ENCODE data around the gene FARS2.
"Not testable (repeated sequence)": the region's sequence is repeated elsewhere in the genome, so short reads cannot be mapped to it uniquely, and the experiment has no call there.

The FARS2 gene

DNA sequence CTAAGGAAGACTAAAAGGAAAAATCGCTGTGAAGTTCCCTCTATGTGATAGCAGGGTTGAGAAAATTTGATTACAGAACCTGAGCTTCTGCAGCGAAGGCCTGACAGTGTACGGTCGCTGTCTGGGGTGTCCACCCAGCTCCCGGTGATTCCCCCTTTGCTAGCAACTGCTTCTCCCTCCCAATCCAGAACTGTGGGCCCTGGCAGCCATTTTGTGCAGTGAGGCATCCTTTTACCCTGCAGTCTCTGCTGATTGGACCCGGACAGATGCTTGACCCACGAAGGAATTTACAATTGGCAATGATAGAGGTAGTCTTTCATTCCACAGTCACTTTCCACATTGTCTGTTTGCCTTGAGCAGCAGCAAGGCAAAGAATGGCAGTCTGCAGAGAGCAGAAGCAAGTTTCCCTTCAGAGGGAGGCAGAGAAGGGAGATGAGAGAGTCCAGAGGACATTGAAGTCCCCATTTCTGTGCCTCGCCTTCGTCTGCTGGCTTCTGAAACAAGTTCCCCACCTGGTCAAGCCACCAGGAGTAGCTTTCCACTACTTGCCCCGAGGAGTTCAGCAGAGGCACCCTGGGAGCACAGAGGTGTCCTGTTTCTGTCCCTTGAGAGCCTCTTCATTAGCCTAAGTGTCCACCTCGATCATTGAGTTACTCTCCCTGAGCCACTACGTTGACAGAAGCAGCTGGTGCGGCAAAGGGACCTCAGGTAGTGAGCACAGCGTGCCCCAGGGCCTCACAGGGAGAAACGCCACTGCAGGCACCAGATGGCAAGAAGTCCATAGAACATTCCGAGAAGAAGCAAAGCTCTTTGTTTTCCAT is 375.1 kb downstream of the FARS2 start:
- DNase-seq (ENCODE audit: low spot score), result no peak

DNA sequence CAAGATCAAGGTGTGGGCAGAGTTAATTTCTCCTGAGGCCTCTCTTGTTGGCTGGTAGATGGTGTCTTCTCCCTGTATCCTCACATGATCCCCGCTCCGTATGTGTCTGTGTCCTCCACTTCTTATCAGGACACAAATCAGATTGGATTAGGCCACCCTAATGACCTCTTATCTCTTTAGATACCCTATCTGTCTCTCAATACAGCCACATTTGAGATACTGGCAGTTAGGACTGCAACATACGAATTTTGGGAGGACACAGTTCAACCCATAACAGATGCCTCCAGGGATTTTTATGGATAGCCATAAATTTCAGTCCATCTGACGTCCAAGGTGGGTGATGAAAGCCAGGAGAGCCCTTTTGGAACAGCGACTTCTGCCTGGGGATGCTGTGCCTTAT is 376.4 kb downstream of the FARS2 start:
- DNase-seq (ENCODE audit: low spot score), result no peak

DNA sequence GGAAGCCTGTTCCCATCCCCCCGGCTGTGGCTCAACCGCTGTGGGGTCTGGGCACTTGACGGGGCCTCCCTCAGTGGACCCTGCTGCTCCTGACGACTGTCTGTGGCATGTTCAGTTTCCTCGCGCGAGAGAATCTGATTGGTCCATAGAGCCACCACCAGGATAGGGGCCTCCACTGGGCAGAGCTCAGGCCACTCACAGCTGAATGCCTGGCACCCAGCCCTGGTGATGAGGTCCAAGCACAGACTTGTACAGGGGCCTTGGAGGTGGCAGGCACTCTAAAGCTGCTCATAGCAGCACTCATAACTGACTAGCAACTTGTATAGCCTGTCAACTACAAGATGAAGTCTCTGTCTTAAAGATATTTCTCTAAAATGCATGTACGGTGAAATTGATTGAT is 377.4 kb downstream of the FARS2 start:
- DNase-seq (ENCODE audit: low spot score), result no peak

DNA sequence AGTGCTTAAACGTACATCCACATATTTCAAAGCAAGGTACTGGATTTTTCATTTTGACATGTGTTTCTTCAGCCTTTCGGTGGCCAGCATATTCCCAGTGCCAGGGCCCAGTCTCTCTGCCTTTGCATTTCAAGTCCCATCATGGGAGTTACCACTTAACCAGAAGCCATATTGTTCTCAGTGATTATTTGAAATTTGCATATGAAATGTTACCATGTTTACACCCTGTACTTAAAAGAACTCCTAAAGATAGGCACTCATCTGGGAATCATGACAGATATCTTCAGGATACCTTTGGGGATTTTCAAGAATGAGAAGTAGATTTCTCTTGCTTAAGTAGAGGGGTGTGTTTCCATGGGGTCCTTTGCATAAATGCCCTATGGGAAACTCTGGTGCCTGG is 377.9 kb downstream of the FARS2 start:
- no peak for DNase-seq (ENCODE audit: low spot score)

DNA sequence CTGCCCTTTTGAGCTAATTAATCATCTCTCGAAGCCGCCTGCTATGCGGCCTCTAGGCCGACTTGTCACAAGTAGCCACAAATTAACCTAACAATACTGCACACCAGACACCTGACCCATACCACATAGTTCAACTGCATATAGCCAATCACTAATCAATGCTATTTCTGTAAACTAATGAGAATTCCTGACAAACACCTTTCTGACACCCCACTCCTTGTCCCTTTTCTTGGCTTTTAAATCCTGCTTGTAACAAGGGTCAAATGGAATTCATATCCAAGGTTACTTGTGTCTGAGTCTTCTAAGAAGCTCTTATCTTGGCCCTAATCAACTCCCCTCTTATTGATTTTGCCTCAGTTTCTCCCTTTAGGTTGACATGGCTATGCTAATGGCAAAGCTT is 379.3 kb downstream of the FARS2 start:
- DNase-seq (ENCODE audit: low spot score), result no peak

DNA sequence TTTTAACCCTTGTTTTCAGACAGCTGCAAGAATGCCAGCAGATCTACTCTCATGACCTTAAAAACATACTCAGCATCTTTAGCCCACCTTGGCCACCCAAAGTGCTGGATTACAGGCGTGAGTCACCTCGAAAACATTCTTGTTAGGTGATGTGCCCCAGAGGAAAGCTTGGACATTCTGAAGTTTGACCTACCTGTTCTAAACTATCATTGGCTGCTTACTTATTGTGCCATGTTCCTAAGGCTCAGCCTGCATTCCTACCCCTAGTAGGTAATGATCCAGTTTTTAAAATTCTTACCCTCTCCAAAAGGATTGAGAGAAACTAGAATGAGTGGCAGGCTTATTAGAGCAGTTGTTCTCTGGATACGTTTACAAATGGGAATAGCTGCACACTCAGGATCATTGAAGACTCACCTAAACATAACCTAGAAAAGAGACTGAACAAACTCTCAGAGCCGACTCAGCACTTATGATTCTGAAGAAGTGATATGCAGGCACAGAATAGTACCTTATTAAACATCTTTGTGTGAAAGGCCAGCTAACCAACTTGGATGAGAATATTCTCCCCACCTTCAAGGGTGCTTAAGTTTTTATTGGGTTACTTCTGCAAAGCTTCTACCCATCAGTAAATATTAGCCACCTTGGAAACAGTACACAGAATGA is 383.3 kb downstream of the FARS2 start:
- DNase-seq (ENCODE audit: low spot score), result no peak

DNA sequence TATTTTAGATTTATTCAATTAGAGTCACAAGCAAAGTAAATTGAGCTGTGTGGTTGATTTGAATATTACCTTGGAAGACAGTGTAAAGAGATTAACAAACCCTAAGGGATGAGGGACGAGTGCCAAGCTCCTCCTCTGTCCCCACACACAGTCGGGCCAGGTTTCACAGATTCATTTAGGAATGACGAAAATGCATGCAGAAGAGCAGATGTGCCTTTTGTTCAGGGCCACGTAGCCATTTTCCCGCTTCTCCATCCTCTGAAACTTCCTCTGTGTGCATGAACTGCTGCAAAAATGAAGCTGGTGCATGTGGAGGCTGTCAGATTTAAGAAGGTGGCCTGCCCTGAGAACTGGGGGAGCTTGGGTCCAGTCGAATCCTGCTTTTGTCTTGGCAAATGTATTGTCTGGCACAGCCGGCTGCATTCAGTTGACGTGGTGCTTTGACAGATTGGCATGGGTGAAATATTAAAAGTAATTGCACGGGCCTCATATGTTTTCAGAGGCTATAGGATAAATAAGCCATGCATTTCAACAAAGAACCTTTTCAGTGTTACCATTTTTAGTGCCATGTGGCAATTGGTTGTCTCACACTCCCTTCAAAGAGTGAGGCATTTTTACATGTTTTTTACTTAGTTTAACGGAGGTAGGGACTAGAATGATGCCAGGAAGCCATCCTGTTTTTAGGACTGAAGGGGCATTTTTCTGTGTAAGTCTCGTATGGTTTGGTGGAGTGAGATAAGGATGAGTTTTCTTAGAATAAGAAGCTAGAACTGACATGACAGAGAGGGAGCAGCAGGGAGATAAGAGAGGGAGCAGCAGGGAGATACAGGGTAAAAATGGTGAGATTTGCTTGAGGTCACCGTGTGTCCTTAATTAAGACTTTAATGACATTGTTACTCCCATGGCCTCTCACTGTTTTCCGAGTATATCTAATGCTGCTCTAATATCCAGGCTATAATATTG is 384.3 kb downstream of the FARS2 start:
- no peak for DNase-seq (ENCODE audit: low spot score)

DNA sequence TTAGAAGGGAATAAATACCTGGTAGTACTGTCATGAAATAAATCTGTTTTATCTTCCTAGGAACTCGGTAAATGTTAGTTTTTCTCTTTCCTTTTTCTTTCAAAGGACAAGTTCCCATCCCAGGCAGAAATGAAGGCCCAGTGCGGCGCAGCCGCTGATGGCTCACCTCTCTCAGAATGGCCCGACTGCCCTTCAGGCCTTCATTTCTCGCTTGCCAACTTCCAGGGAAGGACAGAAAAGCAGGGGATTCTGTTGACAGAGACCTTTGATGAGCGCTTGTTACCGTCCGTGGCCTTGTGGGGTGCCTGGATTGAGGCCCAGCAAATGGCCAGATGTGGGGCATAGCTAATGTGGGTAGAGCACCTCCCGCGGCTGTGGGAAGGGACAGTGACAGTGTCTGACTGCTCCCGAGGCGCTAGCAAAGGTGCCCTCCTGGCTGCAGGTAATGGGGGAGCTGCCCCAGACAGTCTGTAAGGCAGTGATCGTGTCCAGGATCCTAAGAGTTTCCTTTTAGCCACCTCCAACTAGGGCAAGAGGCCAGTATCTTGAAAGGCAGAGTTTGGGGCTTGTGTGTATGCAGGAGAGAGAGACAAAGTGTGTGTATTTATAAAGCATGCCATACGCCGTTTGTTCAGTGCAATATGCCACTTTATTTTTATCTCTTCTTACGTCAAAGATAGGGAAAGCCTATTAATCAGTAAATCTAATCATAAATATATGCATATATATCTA is 391.3 kb downstream of the FARS2 start:
- no peak for DNase-seq (ENCODE audit: low spot score)

DNA sequence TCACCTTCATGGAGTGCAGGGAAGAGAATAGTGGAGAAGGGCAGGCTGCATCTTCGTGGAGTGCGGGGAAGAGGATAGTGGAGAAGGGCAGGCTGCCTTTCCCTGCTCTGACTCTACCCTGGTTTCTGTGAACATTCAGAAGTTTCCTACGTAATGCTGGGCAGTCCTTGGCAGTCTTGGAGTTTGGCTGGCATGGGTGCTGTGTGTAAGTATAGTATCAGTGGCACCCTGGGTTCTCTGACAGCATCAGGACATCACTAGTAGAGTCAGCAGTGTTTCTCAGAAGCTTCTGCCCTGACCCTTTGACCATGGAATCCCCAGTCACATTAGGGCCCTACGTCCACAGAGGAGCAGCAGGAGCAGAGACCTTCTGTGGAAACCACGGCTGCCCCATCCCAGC is 392.5 kb downstream of the FARS2 start:
- DNase-seq (ENCODE audit: low spot score), result no peak

DNA sequence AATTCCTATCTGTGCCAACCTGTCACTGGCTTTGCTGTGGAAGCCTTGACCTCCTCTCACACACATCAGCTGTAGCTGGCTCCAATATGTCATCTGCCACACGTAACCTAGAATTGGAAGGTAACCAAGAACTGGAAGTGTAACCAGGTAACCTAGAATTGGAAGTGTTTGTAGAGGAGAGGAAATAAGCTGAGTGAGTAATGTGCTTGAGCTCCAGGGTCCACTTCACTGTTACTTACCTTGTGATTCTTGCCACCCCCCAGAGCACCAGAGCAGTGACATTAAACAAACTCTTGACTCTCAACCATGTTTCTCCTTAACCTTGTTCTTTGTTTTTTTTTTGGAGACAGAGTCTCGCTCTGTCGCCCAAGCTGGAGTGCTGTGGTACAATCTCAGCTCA is 394.9 kb downstream of the FARS2 start:
- DNase-seq (ENCODE audit: low spot score), result no peak

DNA sequence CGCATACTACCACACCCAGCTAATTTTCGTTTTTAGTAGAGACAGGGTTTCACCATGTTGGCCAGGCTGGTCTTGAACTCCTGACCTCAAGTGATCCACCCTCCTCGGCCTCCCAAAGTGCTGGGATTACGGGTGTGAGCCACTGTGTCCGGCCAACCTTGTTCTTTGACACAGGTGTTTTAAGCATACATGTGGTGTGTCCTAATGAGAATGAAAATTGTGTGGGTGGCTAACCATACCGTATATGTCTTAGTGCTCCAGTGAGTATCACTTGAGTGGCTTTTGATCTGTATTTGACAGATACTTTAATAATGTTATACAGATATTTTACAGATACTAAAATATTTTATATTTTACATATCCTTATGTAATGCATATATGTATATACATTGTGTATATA is 395.4 kb downstream of the FARS2 start:
- DNase-seq (ENCODE audit: low spot score), result not testable (repeated sequence)

DNA sequence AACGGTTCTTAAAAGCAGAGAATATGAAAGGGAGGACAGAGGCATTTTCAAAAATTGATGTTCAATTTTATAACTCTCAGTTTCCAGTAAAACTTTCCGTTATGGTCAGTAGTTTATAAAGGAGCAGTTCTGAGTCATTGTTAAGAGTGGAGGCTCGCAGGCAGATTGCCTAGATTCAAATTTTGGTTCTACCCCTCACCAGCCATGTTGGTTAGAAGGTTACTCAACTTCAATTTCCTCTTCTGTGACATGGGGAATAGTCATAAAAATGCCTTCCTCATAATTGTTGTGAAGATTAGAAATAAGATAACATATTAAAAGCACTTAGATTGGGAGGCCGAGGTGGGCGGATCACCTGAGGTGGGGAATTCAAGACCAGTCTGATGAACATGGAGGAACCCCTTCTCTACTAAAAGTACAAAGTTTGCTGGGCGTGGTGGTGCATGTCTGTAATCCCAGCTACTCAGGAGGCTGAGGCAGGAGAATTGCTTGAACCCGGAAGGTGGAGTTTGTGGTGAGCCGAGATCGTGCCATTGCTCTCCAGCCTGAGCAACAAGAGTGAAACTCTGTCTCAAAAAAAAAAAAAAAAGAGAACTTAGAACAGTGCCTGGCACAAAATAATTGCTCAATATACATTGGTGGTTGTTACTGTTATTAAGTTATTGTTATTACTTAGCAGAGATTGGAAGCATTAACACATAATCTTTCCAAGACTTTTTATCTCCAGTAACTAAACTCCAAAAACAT is 396.5 kb downstream of the FARS2 start:
- no peak for DNase-seq (ENCODE audit: low spot score)

DNA sequence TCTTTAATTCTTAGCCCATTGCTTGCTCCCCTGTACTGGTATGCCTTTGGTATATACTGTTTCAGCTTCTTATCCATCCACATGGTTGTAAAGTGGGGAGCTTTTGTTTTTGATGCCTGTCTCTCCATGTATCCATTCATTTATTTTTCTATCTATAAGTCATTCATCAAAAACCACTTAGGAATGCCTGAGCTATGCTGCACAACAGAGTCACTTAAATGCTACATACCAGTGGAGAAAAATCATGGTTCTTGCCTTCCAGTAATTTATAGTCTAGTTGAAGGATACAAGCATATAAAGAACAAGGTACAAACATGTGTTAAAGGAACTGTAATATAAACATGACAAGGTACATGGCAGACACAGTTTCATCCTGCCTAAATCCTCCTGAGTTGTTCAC is 398.2 kb downstream of the FARS2 start:
- no peak for DNase-seq (ENCODE audit: low spot score)

DNA sequence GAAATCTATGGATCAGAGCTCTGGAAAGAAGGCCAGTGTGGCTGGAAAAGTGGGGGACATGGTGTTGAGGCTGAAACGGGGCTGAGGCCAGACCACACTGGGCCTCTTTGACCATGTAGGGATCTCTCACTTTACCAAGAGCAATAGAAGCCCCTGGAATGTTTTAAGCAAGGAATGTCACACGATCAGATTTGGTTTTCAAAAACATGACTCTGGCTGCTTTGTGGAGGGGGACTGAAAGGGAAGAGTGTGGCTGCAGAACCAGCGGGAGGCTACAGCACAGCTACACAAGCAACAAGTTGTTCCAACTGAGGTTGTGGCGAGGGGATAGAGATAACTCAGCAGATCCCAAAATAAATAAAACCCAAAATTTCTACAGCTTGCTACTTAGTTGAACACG is 399.5 kb downstream of the FARS2 start:
- DNase-seq (ENCODE audit: low spot score), result no peak

DNA sequence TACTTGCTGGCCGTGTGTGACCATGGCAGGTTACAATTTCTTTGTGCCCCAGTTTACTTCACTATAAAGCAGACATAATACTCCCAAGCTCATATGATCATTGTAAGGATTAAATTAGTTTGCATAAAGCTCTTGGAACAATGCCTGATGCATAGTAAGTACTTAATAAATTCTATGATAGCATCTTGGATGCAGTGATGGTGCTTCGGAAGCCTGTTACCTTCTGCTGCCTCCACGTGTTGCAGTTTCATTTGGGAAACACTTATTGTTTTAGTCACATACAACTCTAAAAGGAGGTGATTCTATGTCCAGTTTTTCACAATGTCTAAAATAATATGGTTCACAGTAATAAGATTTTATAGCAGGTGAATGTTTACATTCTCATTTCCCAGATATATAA is 401.5 kb downstream of the FARS2 start:
- DNase-seq (ENCODE audit: low spot score), result no peak

DNA sequence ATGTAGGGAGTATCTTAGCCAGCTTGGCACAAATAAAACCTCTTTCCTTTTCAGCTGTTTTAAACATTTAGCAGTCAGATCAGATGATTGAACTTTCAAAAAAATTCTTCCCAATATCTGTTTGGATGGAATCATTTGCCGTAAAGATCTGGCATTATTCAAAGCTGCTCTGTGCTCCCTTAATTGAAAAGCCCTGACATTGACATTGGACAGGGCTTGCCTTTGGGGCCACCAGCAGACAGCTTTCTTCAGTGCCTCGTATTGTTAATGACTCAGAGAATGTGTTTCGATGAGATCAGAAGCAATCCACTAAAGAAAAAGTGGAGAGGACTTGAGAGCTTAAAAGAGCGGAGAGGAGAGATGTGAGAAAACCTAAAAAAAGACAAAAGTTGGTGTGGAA is 401.9 kb downstream of the FARS2 start:
- DNase-seq (ENCODE audit: low spot score), result no peak

DNA sequence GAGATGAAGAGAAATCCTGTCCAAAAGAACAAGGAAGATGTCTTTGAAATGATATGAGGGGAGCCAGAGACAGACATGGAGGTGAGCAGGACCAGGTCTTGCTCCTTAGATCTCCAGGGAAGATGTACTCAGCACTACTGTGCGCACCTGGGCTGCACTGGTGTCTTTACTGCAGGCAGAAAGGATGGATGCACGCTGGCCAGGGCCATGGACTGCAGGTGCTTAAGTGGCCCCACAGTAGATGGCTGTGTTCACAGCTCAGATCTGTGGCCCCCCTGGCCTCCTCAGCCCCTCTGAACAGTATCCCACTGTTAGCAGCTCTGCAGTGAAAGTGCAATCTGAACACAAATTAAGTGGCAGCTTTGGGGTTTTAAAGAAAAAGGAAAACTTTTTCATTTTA is 402.4 kb downstream of the FARS2 start:
- DNase-seq (ENCODE audit: low spot score), result no peak

DNA sequence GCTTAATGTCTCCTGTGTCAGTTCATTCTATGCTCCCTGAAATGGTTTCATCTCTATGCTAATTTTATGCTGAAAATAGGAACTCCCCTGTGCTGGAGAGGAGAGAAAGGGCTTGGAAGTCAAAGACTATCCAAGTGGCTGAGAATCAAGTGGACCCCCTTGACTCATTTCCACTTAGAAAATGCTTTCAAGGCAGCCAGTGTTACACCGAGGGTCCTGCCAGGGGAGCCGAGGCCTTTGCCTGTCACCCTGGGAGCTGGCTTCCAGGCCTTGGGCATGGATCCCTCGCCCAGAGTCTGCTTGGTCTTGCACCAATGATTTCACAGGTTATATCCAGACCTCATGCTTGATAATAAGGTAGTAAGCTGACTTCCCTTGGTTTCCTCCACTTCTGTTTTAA is 402.8 kb downstream of the FARS2 start:
- no peak for DNase-seq (ENCODE audit: low spot score)

DNA sequence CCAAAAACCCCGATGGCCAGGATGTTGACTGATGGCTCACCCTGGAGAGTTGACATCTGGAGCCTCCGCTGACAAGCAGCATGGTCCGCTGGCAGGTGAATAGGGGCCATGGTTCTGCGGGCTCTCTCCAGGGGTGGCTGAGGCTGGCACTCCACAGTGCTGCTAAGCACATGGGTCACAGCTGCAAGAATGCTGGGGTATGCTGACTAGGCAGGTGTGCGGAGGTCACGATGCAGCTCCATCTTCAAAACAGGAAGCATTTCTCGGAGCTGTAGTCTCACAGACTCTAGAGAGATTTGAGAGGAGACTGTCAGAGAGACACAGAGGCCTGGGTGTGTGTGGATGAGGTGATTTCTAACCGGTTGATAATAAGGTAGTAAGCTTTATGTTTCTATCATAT is 403.9 kb downstream of the FARS2 start:
- no peak for DNase-seq (ENCODE audit: low spot score)

DNA sequence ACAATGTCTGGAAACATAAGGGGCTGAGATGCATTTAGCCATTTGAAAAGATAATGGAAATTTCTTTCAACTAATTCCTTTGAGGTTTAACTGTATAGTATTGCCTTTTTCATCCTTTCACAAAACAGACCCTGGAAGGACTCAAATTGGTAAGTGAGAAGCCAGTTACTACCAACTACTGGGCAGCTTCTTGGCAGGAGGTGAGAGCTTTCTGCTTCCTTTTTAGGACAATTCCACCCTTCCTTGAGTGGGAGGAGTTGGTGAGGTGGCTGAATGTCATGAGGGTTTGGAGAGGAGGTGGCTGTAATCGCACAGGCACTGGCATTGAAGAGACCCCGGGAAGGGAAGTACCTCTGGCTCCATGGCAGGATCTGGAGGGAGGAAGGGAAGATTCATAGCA is 404.4 kb downstream of the FARS2 start:
- no peak for DNase-seq (ENCODE audit: low spot score)

DNA sequence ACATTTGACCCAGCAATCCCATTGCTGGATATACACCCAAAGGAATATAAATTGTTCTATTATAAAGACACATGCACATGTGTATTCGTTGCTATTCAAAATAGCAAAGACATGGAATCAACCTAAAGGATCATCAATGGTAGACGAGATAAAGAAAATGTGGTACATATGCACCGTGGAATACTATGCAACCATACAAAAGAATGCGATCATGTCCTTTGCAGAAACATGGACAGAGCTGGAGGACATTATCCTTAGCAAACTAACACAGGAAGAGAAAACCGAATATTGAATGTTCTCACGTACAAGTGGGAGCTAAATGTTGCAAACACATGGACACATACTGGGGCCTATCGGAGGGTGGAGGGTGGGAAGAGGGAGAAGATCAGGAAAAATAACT is 405.4 kb downstream of the FARS2 start:
- no peak for DNase-seq (ENCODE audit: low spot score)
